HG02970 (cell line): ENCODE results near the gene VSTM2L.

Experiments used
- ATAC-seq: cut with Tn5 transposase; IDR thresholded peaks from one replicate; pipeline ENCODE4 v1.9.1; 2021; ENCODE audit warnings: mild to moderate bottlenecking, moderate library complexity, moderate number of reproducible peaks; ENCODE audit not compliant: unreplicated experiment, low FRiP score

The VSTM2L gene

DNA sequence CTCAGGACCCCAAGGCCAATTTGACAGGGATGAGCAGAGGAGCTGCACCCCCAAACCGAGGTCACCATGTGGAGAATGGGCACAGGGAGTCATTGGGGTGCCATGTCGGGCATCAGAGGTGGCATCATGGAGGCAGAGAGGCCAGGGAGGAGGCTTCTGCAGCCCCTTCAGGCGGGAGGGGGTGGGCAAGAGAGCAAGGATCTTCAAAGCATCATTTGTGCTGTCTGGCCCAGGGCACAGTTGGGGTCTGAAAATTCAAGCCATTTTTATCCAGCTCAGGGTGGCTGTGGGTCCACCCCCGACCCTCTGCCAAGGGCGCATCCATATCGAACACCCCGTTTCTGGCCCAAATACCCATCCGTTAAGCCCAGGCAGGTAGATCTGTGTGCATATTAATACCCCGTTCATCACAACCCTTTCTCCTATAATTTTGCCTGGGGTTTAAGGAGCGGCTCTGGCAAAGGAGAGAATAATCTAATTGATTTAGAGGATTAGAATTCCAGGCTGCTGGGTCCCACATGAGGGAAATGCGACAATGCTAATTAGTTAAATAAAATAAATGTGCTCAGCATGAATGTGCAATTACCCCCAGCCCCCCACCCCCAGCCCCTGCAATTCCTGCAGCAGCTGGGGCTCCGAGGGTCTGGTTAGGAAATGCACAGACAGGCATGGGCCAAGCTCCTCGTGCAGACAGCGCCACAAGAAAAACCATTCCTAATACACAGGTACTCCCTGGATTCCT, 31.9 kb downstream of the VSTM2L start:
- ATAC-seq, result no peak

DNA sequence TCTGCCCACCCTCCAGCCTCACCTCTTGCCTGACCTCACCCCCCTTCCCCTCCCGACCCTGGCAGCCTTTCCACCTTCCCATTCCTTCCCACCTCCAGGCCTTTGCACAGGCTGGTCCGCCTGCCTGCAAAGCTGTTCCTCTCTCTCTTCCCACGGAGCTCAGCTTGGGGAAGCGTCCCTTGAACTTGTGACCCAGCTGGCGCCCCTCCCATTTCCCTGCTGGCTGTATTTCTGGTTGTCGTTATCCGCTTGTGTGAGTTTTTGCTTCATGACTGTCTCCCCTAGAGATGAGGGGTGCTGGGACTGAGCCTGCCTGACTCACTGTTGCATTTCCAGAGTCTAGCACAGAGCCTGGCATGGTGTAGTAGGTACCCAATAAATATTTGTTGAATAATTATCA, 32.5 kb downstream of the VSTM2L start:
- ATAC-seq, result no peak

DNA sequence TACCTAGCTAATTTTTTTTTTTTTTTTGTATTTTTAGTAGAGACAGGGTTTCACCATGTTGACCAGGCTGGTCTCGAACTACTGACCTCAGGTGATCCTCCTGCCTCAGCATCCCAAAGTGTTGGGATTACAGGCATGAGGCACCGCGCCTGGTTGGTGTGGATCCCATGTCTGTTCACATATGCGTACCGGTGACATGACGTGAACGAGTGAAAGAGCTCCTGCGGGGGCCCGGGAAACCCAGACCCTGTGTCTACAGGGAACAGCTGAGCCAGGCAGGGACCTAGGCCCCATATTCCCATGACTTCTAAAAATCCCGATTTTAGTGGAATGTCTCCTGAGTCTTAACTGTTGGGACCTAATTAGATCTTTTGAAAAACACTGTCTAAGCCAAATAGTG, 33.1 kb downstream of the VSTM2L start:
- no peak for ATAC-seq

- no peak for ATAC-seq
These were observed 33.5 kb downstream of the VSTM2L start for GRCh38 chr20:37936451-37936850.

- ATAC-seq, result no peak
These were observed 34.8 kb downstream of the VSTM2L start for GRCh38 chr20:37937686-37938085.

GRCh38 chr20:37938181-37938750, 35.3 kb downstream of the VSTM2L start:
- no peak for ATAC-seq

- no peak for ATAC-seq
These were observed 36.0 kb downstream of the VSTM2L start for GRCh38 chr20:37938954-37939353.

DNA sequence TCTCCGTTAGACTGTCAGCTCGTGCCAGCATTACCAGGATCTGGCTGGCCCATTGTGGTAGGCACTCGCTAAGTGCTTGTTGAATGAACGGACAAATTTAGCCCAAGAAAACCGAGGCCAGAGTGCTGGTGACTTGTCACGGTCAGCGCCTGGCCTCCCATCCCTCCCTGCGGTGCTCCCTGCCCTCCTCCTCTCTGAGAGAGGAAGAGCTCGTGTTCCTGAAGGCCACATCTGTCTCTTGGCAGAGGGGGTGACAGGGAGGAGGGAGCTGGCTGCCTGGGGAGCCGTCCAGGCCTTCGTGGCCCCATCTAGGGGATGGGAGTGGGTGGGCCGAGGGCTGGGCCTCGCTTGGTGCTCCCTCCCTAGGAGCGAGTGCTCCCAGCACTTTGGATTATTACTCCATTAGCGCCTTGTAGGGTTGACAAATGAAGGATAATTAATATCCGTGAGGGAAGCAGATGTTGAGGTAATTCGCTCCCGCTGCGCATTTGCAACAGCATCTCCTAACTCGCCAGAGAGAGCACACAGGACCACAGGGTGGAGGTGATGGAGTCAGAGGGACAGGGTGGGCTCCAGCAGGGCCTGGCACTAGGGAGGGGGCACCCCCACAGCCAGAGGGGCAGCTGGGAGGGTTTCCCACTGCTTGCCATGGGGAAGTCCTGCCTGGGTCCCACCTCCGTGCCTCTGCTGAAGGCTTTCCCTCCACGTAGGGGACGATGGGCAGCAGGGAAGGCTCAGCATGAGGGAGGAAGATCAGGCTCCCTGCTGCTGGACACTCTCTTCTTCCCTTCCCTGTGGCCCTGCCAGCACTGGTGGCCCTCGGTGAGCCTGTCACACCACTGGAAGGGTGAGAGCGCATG, 37.0 kb downstream of the VSTM2L start:
- no peak for ATAC-seq

- no peak for ATAC-seq
These were observed 37.9 kb downstream of the VSTM2L start for GRCh38 chr20:37940858-37941257.

- no peak for ATAC-seq
These were observed 38.4 kb downstream of the VSTM2L start for GRCh38 chr20:37941332-37941731.

DNA sequence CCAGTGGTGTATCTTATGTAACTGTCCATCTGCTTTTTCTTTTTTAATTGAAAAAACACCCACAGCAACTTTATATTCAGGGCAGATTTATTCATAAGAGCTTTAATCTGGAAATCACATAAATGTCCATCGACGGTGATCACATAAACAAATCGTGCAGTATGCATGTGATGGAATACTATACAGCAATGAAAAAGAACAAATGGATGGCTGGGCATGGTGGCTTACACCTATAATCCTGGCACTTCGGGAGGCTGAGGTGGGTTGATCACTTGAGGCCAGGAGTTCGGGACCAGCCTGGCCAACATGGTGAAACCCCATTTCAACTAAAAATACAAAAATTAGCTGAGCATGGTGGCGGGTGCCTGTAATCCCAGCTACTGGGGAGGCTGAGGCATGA, 39.1 kb downstream of the VSTM2L start:
- no peak for ATAC-seq

DNA sequence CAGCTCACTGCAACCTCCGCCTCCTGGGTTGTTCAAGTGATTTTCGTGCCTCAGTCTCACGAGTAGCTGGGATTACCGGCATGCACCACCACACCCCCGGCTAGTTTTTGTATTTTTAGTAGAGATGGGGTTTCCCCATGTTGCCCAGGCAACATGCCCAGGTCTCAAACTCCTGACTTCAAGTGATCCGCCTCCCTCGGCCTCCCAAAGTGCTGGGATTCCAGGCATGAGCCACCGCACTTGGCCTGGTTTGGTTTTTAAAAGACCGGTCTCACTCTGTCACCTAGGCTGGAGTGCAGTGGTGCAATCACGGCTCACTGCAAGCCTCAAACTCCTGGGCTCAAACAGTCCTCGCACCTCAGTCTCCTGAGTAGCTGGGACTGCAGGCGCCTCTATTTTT, 40.1 kb downstream of the VSTM2L start:
- no peak for ATAC-seq

DNA sequence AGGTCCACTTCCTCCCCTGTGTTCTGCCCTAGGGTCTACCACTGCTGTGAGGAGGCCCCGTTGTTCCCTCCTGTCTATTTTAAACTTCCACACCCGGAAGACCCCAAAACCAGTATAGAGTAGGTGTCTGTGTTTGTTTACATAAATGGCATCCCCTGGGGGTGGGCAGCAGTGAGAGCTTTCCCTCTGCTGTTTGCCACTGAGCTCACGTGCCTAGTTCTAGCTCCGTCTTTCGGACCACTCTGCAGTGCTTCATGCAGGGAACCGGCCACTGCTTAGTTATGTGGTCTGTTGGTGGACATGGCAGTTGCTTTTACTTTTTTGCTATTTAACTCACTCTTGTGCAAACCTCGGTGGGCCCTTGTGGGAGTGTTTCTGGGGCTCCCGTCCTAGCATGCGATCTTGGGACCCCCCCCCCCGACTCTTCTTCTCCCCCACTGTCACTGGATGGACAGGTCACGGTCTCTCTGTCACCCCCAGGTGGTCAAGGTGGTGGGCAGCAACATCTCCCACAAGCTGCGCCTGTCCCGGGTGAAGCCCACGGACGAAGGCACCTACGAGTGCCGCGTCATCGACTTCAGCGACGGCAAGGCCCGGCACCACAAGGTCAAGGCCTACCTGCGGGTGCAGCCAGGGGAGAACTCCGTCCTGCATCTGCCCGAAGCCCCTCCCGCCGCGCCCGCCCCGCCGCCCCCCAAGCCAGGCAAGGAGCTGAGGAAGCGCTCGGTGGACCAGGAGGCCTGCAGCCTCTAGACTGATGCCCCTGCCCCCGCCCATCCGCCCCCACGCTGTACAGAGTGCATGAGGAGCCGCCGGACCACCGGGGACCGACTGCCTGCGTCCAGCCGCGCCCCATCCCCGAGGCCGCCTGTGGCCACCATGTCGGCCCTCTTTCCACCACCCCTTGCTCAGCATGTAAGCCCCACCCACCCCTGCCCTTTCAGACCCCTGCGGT, 40.9 kb downstream of the VSTM2L start:
- ATAC-seq, result no peak

- no peak for ATAC-seq
These were observed 41.6 kb downstream of the VSTM2L start for GRCh38 chr20:37944456-37944981.

- ATAC-seq, result no peak
These were observed 42.2 kb downstream of the VSTM2L start for GRCh38 chr20:37945091-37945547.

- ATAC-seq, result no peak
These were observed 44.0 kb downstream of the VSTM2L start for GRCh38 chr20:37946946-37947345.

GRCh38 chr20:37947943-37948342, 45.0 kb downstream of the VSTM2L start:
- no peak for ATAC-seq

DNA sequence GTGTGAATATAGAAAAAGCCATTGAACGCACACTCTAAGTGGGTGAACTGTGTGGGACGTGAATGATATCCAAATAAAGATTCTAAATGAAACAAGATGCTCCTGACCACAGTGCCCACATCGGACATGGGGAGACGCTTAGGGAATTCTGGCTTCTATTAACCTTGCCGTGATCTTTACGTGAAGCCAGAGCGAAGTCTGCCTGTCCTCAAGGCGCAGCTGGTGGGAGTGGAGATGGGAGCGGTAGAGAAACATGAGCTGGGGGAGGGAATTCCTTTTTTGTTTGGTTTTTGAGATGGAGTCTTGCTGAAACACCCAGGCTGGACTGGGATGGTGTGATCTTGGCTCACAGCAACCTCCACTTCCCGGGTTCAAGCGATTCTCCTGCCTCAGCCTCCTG, 46.0 kb downstream of the VSTM2L start:
- ATAC-seq, result no peak

DNA sequence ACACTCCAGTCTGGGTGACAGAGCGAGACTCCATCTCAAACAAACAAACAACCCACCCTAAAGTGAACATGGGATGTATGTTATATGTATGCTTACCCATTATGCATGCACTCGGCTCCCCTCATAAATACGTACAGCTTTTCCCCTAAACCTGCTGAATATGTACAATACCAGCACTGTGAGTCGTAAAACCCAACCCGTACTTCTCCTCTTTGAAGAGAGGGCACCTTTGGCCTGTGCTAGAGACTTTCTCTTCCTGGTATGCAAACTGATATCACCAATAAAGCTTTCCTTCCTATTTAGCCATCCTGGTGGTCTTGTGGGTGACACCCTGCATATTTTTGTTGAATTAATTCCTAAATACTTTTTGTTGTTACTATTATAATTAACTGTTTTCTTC, 51.3 kb downstream of the VSTM2L start:
- no peak for ATAC-seq

GRCh38 chr20:37954626-37955025, 51.7 kb downstream of the VSTM2L start:
- ATAC-seq, result no peak
